GM10266 (cell line): ENCODE results near the gene SENP1.
A peak's percentile ranks its signal among the peaks of the same experiment; 100 is the strongest.

Experiments
- DNase-seq: peaks from one replicate; pipeline ENCODE4 v3.0.0; 2012; ENCODE audit errors: extremely low spot score
- CTCF ChIP-seq: IDR thresholded peaks from 2 replicates; pipeline ENCODE4 v1.5.1; 2012; ENCODE audit warnings: mild to moderate bottlenecking, low read depth; ENCODE audit not compliant: control insufficient read depth, insufficient read depth; ENCODE audit errors: missing control alignments

The SENP1 gene

GRCh38 chr12:48110691-48111311, 4.9 kb upstream of the SENP1 start:
- TF ChIP-seq CTCF: no peak
- no peak for DNase-seq

- no peak for DNase-seq
- TF ChIP-seq CTCF: no peak
These were observed 3.5 kb upstream of the SENP1 start for GRCh38 chr12:48109424-48109823.

- no peak for DNase-seq
- no peak for TF ChIP-seq CTCF
These were observed 1.1 kb upstream of the SENP1 start for GRCh38 chr12:48106681-48107613.

- no peak for TF ChIP-seq CTCF
- peak; percentile 30 for DNase-seq
These were observed 485 bp downstream of the SENP1 start for GRCh38 chr12:48105321-48105866.

GRCh38 chr12:48104531-48104930, 1.3 kb downstream of the SENP1 start:
- TF ChIP-seq CTCF: no peak
- no peak for DNase-seq

- no peak for DNase-seq
- no peak for TF ChIP-seq CTCF
These were observed 13.3 kb downstream of the SENP1 start for GRCh38 chr12:48092611-48093010.
